Fibroblast of skin of abdomen (primary cell): Measurements from ENCODE around the gene ENO4.

Experiments
- DNase-seq: peaks from one replicate; pipeline ENCODE4 v3.0.0-alpha.2; 2013

Gene ENO4

GRCh38 chr10:116870949-116871348 is 21.6 kb downstream of the ENO4 start:
- DNase-seq: no peak

DNA sequence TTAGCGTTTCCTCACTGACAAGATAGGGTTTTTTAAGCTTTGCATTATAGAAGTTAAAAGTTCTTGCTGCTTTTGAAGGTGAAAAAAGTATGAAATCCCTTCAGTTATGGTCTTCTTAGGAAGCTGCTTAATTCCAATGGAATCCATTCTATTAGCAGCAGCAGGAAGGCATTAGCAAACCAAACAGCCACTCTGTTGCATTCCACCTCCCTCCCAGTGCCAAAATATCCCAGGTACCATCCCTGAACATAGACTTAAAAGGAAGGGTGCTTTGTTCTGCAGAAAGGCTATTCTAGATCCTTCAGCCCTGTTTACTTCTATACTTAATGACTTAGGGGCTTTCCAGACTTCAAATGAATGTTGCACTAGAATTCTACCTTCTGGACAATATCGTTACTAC is 23.8 kb downstream of the ENO4 start:
- DNase-seq: no peak

GRCh38 chr10:116875897-116876296 is 26.6 kb downstream of the ENO4 start:
- DNase-seq: no peak

DNA sequence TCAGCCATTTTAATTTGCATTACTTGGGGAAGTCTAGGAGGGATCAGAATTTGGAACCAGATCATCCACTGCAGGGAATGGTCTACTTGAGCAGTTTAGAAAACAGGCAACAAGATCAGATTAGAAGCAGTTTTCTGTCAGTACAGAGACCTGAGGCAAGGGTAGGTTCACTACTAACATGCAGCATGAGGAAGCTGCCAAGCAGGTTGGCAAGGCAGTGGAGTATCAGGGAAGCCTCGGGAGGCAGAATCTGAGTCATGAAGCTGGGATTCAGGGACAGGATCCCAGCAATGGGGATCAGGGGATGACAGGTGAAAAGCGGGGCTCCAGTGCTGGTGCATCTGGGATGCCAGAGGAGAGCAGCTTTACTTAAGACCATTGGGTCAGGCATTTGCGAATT is 28.1 kb downstream of the ENO4 start:
- DNase-seq: no peak

- no peak for DNase-seq
Observed at GRCh38 chr10:116878123-116878522, 28.8 kb downstream of the ENO4 start.

GRCh38 chr10:116879817-116880216 is 30.5 kb downstream of the ENO4 start:
- no peak for DNase-seq

DNA sequence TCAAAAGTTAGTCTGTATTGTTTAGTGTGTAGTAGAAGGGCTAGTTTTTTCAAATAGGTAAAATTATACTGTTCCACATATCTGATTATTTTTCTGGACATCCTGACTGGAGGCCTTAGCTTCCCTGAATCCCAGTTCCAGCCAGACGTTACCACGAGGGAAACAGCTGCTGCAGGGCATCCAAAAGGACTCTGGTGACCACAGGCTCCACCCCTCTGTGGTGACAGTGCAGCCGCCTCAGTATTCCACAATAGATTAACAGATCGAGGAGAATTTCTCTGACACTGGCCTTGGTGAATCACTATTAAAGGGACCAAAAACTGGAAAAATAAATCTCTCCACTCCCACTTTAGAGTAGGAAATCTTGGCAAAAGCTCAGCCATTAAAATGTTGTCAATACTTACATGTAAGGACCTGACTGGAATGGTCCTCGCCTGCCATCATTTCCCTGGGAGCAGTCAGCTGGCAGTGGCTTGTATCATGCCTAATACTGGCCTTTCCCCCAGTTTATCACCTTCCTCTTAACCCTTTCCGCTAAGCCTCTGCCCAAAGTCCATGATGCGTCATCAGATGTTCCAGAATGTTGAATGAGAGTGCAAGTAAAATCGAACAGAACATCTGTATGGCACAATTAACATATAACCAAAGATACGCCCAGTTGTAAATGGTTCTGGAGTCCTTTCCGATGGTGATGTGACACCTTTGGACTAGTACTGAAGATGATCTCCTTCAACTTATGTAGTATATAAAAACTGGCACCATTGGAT is 31.6 kb downstream of the ENO4 start:
- DNase-seq: no peak

DNA sequence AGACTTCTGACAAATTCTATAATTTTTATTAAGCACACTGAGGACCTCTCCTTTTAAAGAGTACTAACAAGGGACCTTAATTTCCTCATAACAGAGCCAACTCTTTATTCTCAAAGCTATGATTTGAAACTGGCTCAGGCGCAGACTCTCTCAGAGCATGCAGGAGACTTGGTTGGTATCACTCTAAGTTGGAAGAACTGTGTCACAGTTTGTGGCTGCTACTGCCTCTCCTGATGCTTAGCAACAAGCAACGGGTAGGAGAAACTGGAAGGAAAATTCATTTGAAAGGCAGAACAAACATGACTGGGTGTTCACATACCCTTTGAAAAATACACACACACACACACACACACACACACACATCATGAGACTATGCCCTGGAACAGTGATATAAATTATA is 33.3 kb downstream of the ENO4 start:
- DNase-seq: no peak

DNA sequence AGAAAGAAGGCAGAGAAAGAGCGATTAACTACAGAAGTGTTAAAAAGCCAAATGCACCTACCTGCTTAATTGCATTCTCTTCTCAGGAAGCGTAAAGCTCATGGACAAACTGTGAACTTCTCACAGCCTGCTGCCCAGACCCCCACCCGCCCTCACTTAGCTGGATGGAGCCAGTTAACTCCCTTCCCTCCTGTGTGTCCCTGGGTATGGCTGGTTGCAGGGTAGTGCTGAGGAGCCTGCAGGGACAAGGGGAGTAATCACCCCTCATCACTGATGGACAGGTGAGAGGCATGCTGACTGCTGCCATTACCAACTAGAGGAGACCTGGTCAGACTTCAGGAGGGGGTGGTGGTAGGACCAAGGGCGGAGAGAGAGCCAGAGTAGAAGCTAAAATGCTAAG is 37.5 kb downstream of the ENO4 start:
- DNase-seq: no peak

DNA sequence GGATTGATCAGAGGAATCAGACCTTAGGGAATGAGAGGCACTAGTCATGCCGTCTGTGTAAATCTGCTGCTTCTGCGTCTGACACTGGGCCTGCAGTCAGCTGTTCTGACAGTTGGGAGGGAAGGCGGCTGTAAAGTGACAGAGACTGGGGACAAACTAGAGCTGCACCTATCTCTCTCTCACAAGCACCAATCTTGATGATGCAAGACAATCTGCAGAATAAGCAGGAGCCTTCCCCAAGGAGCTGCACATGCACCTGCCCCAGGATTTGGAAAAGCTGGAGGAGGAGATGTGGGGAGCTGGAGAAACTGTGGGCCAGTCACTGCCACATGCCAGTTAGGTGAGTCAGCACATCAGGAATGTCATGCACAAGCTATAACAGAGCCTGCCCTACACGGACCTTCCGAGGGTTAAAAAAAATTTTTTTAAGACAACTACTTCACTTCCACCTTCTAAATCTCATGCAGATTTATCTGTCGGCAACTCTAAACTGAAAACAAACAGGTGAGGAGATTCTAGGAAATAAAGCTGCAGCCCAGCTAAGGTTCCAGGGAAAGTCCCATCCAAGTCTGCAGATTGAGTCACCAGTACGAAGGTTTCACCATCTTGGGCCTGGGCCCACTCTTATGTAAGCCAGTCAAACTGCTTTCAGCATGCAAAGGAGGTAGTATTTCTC is 39.2 kb downstream of the ENO4 start:
- DNase-seq: peak; percentile 81

- DNase-seq: no peak
Observed at GRCh38 chr10:116889066-116889465, 39.8 kb downstream of the ENO4 start.

DNA sequence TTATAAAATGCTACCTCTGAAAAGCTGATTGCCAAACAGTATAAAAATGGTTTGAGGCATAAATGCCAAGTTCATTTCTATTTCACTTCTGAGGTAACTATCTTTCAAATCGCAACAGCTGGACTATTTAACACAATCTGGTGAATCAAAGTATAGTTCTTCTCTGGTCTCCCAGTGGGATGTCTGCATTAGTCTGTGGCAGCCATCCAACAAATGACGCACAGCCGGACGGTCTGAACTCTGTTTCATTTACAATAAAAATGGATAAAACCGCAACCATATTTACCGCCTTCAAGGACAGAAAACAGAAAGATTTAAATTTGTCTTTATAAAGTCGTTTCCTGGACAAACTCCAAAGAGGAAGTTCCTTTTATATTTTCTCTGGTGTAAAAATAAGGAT is 41.9 kb downstream of the ENO4 start:
- DNase-seq: peak; percentile 94

GRCh38 chr10:116892907-116893685 is 43.8 kb downstream of the ENO4 start:
- DNase-seq: no peak

GRCh38 chr10:116893686-116894037 is 44.4 kb downstream of the ENO4 start:
- no peak for DNase-seq

DNA sequence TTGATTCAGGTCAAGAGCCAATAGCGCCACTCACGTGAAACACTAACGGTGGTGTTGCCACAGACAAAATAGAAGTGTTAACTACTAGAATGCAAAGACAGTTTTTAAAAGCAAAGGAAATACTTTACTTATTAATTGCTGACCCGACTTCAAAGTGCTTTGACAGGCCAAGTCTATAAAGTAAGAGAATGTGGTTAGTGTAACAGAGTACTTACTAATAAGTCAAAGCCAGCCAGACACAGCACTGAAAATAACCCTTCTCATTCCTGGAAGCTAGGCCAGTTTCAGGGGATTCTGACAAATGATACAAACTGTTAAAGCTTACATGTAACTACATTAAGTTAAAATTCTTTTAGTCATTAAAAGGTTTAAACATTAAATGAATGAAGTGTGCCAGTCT is 50.3 kb downstream of the ENO4 start:
- DNase-seq: no peak

DNA sequence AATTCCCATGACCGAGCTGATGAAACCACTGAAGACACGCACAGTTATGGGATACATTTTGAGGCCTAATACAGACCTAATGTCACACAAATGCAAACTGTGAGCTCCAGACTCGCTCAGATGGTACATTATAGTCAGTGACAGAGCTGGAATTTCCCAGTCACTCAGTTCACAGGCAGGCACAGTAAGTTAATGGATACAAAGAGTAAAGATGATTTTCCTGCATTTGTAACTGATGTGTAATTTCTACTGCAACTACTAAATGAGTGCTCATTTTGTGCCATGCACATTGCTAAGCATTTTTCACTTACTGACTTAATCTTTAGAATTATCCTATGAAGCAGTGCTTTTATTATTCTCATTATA is 56.5 kb downstream of the ENO4 start:
- no peak for DNase-seq

- DNase-seq: no peak
Observed at GRCh38 chr10:116907245-116907987, 58.1 kb downstream of the ENO4 start.

DNA sequence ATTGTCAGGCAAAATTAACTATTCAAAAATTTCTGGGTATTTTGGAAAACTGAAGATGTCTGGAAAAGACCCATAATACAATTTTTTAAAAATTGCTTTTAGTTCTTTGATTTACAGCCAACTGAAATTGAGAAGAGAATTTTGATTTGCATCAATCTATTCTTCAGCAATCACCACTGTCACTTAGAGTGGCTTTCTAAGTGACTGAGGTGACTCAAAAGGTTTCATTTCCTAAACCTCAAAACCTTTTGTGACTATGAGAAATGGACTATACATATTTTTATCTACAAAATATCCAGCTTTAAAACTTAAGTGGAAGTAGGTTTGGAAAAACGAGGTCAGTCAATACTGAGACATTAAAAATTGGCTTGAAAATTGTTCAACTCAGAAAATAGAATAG is 60.0 kb downstream of the ENO4 start:
- DNase-seq: no peak

DNA sequence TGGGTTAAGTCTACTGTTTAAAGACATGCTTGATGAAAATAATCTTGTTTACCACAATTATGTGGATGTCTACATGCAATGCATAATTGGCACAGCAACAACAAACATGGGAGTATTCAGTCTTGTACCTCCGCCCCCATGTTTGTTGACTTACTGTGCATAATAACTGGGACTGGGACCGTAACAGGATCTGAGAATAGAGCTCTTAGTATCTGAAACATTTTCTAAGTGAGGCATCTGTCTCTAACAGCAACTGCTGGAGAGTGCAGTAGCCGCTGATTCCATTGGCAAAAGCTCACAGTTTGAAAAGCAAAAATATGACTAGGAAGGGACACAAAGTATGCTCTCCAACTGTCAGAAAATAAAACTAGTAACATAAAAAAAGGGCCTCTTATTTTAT is 61.6 kb downstream of the ENO4 start:
- no peak for DNase-seq

- DNase-seq: no peak
Observed at GRCh38 chr10:116912162-116912561, 62.9 kb downstream of the ENO4 start.

DNA sequence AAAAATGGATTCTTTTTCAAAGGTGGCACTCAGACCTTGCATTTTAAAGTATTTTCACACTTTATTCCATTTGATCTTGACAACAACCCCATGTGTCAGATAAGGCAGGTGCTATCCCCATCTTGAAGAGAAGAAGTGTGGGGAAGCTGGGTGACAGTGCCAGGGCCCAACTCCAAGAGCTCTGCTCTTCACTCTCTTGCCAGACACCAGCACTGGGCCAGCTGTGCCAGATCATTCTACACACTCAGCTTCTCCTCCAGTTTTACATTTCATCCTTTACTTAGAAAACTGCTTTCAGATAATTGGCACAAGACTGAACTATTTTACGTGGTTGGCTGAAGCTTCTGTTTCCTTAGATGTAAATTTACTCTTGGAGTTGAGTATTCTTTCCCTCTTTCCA is 64.4 kb downstream of the ENO4 start:
- DNase-seq: no peak

GRCh38 chr10:116915340-116915739 is 66.0 kb downstream of the ENO4 start:
- DNase-seq: no peak

DNA sequence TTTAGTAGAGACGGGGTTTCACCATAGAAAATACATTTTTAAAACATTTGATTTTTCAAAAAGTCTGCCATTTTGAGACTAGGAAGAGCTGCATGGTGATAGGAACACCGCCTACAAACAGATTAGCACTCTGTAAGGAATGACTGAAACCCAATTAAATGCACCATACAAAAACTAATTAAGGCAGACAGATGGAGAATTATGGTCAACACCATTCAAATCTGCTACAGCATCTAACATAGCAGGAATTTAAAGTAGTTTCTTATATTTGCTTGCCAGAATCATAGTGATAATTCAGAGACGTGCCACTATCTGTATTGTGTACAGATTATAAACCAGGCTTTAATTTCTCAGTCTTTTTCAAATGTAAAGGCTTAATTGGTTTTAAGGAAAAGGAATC is 68.2 kb downstream of the ENO4 start:
- no peak for DNase-seq
